SKM-1 treated with dmso at 0.1 percent for 144 hours (cell line): ENCODE measurements around the gene TEN1.

Experiments used
- DNase-seq: peaks from one replicate; lab custom pipeline; 2025; ENCODE audit not compliant: unreplicated experiment; lab: John Stamatoyannopoulos, UW

TEN1 gene

DNA sequence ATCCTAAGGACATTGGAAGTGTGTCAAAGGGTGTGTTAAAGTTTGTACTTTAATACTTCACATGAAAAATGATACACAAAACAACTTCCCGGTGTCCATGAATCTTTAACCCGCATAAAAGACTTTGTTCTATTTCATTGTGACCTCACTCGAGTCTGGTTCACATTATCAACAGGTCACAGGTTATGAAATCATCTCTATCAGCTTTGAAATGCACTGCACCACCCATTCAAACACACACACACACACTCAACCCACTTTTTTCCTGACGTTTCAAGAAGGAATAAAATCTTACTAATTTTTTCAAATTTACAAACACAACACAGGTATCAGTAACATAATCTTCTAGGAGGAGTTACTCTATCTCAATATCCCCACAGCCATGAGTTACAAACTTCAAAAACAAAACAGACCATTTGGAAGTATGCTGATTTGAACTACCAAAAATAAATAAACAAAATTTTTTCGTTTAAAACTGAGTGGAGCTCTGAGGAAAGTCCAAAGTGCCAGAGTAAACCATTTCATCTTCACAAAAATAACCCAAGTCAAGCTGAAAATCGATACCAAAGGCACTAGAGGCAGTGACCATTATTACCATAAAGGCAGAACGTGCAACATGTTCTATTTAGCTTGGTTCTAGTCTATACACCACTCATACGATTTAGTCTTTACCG is 2.7 kb upstream of the TEN1 start:
- no peak for DNase-seq

DNA sequence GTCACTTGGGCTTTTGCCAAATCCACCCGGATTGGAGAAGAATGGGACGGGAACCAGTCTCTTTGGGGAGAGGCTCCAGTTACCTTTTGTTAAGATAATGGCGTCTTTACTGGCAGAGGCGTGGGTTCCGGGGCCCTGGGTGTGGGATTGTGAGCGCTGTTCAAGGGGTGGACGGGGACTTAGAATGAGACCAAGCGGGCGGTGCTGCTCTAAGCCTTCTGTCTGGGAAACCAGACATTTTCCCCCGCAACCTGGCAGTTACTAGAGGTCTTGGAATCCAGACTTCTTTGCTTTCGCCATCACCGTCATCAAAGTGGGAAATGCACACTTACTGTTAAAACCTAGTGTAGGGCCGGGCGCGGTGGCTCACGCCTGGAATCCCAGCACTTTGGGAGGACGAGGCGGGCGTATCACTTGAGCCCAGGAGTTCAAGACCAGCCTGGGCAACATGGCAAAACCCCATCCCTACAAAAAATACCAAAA is 706 bp downstream of the TEN1 start:
- no peak for DNase-seq

DNA sequence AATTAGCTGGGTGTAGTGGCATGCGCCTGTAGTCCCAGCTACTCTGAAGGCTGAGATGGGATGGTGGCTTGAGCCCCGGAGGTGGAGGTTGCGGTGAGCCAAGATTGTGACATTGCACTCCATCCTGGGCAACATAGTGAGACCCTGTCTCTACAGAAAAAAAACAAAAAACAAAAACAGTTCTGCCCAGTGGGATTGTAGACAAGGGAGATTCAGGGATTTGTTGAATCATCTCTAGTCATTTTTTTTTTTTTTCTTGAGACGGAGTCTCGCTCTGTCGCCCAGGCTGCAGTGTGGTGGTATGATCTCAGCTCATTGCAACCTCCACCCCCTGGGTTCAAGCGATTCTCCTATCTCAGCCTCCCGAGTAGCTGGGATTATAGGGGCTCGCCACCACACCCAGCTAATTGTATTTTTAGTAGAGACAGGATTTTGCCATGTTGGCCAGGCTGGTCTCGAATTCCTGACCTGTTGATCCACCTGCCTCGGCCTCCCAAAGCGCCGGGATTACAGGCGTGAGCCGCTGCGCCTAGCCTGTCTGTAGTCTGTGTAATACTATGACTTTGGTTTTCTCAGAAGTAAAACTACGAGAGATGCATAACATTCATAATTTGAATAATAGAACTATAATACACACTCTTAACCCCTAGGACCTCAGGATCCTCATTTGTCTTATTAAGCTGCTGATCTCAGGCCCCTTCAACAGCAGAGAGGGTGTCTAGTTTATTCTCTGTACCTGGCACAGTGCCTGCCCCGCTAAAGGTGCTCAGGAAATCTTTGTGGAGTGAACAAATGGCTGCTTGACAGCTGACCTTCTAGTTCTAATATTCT is 1.4 kb downstream of the TEN1 start:
- no peak for DNase-seq

DNA sequence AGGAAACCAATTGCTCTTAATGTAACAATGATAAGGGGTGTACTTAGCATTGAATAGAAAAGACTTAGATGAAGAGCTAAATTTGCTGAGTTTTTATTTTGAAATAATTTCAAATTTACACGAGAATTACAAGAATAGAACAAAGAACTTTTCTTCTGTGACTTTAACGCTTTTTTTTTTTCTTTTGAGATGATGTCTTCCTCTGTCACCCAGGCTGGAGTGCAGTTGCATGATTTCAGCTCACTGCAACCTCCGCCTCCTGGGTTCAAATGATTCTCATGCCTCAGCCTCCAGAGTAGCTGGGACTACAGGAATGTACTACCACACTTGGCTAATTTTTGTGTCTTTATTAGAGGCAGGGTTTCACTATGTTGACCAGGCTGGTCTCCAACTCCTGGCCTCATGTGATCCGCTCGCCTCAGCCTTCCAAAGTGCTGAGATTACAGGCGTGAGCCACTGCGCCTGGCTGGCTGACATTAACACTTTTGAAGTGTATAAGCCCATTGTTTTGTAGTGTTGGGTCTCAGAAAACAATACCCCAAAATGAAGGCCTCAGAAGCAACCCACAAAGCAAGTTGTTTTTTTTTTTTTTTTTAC is 2.1 kb downstream of the TEN1 start:
- DNase-seq: no peak

DNA sequence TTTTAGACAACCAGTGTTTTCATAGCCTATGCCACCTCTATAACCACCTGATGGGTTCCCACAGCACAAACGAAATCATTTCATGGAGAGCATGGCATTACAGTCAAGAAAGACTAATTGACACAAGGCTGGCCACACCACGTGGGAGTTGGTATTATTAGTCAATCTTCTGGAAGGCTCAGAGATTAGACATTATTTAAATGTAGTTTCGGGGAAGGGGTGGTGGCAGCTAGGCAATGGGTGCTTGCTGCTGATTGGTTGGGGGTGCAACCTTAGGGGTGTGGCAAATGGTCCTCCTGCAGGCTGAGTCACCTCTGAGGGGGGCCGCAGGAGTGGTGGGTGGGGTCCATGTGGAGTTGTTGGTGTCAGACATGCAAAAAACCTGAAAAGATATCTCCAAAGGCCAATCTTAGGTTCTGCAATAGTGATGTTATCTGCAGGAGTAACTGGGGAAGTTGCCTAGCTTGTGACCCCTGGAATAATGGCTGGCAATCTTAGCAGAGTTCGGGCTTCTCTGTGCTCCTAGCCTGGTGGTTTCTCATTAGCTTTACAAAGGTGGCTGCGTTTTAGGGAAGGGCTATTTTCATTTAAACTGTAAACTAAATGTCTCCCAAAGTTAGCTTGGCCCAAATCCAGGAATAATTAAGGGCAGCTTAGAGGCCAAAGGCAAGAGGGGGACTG is 4.6 kb downstream of the TEN1 start:
- DNase-seq: no peak

DNA sequence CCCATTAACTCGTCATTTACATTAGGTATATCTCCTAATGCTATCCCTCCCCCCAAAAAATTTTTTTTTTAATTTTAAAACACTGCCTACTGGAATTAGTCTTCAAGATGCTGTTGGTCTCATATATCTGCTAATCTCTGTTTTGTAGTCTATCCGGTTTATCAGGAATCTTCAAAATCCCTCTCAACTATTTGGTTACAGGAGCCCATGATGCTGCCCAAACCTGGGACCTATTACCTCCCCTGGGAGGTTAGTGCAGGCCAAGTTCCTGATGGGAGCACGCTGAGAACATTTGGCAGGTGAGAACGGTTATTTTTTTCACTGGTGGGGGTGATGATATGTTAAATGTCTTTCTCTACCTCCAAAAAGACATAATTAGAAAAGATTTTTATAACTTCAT is 6.9 kb downstream of the TEN1 start:
- DNase-seq: no peak

DNA sequence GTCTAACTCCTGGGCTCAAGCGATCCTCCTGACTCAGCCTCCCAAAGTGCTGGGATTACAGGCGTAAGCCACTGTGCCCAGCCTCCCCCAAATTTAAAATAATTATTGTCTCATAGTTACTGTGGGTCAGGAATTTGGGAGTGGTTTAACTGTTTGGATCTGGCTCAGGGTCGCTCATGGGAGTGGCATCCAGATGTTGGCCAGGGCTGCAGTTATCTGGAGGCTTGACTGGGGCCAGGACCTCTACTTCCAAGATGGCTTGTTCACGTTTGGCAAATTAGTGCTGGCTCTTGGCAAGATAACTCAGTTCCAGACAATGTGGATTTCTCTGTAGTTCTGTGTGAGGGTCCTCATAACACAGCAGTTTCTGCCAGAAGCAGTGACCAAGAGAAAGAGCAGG is 8.0 kb downstream of the TEN1 start:
- DNase-seq: no peak

DNA sequence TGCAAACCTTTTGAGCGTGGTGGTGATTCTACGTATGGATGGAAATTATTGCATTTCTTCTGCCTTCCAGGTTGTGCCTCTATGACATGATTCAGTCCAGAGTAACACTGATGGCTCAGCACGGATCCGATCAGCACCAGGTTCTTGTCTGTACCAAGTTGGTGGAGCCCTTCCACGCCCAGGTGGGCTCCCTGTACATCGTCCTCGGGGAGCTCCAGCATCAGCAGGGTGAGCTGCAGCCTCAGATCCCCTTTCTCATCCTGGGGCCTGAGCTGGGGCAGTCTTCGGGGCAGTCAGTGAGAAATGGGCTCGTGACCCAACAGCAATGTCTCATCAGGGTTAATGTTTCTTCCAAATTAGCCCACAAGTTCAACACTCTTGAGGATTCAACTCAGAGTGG is 12.4 kb downstream of the TEN1 start:
- DNase-seq: no peak

DNA sequence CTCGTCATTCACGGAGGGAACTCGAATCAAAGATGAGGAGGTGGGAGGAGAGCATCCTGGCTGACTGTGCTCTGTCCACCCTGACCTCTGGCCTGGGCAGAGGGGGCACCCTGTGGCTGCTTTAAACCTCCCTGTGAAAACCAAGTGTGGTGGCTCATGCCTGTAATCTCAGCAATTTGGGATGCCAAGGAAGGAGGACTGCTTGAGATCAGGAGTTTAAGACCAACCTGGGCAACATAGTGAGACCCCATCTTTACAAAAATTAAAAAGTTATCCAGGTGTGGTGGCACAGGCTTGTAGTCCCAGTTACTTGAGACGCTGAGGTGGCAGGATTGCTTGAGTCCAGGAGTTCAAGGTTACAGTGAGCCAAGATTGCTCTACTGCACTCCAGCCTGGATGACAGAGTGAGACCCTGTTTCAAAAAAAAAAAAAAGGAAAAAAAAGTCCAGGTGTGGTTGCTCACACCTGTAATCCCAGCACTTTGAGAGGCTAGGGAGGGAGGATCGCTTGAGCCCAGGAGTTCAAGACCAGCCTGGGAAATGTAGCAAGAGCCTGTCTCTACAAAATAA is 15.8 kb downstream of the TEN1 start:
- DNase-seq: no peak

DNA sequence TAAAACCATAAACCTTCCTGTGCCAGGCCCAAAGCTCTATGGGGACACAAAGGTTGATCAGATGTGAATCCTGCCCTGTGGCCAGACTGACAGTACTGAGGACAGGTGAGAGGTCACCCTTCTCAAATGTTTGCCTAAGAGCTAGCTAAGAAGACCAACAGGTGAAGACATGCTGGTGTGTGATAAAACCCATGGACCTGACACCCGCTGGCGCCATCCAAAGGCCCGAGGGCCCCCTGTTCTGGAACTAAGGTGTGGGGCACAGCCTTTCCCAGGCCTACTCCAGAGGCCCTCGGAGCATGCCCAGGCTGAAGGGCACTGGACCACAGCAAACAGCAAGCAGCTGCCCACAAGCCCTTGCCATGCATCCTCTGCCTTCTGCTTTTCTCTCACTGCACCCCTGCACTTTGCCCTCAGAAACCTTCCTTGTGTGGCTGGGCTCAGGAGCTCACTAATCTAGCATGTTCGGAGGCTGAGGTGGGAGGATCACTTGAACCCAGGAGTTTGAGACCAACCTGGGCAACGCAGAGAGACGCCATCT is 16.4 kb downstream of the TEN1 start:
- DNase-seq: no peak

DNA sequence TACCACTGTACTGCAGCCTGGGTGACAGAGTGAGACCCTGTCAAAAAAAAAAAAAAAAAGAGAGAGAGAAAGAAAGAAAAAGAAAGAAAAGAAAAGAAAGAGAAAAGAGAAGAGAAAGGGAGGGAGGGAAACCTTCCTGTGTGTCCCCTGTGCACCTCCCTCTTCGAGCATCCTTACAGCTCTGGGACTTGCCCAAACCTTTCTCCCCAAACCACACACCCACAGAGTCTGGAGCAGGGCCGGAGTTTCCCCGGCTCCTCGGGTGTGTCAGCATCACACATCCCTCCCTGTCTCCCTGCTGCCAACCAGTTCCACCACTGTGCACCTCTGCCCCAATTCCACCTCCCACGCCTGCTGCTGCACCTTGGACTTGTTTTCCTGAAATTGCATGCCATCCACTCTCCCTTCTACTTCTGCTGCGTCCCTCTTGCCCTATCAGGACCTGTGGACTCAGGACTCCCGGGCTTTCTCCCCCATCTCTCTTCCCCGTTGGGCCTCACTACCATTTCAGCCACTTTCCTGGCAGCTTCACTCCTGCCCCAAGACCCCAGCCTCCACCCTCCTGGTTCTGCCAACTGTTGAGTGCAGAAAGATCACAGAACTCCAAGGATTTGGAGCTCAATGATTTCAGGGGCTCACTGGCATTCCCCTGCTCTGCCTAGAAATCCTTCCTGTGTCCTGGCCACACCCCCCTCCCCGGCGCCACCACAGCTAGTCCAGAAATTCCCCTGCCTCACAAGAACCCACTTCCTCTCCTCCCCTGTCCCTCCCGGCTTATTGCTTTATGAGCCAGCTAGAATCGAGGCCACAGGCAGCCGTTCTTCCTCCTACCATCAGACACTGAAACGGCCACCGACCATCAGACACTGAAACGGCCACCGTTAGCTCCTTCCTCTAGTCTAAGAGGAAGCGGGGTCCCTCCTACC is 17.9 kb downstream of the TEN1 start:
- peak; percentile 86 for DNase-seq

DNA sequence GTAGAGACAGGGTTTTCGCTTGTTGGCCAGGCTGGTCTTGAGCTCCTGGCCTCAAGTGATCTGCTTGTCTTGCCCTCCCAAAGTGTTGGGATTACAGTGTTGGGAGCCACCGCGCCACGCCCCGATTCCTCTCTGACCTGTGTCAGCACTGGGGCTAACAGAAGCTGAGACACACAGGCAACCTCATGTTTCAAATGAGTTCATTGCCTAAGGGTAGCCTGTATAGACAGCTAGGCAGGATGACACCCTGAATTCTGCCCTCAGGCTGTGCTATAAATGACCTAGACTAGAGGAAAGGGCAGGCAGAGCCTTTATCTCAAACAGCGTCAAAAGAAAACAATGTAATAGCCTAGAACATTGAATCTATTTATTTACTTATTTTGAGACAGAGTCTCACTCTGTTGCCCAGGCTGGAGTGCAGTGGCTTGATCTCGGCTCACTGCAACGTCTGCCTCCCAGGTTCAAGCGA is 19.3 kb downstream of the TEN1 start:
- DNase-seq: no peak

DNA sequence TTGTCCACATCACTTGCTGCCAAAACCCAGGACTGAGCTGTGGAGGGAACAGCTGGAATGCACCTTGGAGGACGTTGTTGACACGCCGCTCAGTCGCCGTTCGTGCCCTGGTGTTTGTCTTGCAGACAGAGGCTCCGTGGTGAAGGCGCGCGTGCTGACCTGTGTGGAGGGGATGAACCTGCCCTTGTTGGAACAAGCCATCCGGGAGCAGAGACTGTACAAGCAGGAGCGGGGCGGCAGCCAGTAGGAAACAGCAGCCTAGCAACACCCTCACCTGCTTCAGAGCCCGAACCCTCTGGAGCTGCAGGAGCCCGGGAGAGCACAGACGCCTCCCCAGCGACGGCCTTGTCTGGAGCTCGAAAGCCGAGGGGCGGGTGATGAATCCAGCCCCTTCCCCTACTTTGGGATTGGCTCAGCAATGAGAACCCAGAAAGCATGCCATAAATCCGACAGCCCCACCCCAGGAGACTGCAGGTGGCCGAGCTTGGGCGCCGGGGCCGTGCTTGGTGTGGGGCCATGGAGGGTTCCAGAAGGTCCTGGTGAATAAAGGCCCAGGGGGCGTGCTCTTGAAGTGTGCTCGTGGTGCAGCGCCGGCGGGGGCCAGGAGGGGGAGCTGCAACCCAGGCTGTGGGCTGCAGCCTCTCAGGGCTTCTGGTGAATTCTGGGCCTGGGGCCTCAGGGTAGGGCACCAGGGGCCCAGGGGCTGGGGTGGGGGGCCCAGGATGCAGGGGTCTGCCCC is 21.1 kb downstream of the TEN1 start:
- DNase-seq: peak; percentile 44

DNA sequence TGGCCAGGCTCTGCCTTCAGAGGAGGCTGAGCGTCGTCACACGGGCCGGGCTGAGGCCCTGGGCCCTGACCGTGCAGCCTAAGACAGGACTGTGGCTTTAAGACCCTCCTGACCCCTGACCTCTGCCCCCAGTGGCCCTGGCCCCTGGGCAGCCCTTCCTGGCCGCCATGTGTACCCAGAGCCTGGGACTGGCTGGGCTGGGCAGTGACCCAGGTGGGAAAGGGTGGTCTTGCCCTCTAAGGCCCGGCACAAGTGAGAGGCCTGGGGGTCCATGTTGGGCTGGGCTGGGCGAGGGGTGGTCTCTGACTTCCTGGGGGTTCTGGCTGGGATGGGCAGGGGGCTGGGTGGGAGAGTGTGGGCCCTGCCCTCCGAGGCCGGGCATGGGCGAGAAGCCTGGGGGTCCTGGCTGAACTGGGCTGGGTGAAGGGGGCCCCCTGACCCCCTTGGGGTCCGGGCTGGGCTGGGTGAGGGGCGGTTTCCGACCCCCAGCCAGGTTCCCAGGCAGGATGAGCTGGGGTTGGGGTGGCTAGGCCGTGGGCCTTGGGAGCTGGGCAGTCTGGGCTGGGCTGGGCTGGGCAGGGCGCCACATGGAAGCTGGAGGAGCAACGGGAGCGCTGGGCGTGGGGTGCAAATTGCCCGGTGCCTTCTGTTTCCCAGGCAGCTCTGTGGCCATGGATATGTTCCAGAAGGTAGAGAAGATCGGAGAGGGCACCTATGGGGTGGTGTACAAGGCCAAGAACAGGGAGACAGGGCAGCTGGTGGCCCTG is 21.9 kb downstream of the TEN1 start, which contains the start of gene CDK3:
Gene CDK3, plus strand, starts transcription at position 101 of the 767 bp plus-strand sequence. Its CDS starts 571 bp downstream, at position 672.
- DNase-seq: no peak

DNA sequence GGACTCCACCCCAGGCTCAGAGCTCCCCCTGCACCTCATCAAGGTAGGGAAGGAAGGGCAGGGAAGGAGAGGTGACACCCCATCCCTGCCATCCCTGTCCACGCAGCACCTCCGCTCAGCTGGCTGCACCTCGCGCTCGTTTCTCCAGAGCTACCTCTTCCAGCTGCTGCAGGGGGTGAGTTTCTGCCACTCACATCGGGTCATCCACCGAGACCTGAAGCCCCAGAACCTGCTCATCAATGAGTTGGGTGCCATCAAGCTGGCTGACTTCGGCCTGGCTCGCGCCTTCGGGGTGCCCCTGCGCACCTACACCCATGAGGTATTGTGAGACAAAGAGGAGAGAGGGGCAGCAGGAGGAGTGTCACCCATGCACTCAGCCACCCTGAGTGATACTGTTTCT is 23.1 kb downstream of the TEN1 start:
- DNase-seq: no peak

DNA sequence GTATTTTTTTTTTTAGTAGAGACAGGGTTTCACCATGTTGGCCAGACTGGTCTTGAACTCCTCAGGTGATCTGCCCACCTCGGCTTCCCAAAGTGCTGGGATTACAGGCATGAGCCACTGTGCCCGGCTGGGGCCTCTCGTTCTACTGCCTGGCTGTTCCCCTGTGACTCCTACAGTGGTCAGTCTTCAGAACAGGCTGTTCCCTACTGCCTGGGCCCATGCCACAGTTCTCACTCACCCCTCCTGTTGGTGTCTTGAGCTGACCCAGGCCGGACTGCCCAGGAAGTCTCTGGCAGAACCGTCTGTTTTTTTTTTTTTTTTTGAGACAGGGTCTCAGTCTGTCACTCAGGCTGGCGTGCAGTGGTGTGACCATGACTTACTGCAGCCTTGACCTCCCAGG is 24.9 kb downstream of the TEN1 start:
- DNase-seq: no peak

DNA sequence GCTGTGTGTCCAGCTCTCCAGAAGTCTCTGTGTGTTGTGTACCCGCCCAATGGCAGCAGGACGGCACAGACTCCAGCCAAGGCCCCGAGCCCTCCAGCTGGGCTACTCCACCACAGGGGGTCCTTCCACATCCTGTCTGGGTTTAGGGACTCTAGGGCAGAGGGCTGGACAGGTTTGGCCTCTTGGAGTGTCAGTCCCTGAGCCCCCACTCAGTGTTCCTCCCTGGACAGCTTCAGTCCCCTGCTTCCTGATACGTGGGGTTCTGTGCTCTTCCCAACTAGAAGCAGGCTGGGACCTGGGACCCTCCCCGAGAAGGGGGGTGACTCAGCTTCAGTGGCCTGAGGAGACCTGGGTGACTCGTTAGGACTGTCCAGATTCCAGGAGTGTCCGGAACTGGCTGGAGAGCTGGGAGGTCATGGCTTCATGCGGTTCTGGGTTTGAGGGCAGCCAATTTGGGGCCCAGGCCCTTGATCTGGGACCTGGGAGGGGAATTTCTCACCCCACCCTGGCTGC is 25.8 kb downstream of the TEN1 start:
- DNase-seq: no peak
